NCI-H2029 (cell line): ENCODE results near the gene RAB13.

ENCODE experiments used
- DNase-seq: peaks from one replicate; lab custom pipeline; 2025; lab: John Stamatoyannopoulos, UW

The RAB13 gene

DNA sequence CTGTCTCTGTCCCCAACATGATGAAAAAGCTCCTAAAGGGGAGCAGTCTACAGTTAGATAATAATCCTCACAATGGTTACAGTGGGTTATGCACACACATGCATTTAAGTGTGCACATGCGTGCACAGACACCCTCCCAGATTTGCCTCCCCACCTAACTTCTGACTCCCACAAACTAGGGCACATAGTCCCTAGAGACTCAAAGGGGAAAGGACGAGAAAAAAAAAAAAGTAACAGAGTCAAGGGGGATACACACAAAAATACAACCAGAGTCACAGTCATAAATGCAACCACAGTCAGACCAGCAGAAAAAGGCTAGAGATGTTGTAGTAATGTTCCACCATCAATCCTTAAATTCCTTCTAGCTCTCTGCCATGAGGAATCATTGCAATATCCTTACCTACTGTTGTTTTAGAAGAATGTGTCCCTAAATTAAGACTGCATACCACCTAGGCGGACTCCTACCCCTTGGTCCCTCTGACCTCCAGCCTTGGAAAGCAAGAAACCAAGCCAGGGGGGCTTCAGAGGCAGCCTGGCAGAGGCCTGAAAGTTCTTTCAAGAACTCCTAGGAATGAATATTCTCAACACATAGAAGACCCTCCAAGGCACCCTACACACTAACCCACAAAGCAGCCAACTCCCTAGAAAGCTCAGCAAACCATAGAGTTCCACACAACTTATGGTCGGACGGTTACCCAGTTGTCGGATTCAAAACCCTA, 29.0 kb downstream of the RAB13 start:
- no peak for DNase-seq

DNA sequence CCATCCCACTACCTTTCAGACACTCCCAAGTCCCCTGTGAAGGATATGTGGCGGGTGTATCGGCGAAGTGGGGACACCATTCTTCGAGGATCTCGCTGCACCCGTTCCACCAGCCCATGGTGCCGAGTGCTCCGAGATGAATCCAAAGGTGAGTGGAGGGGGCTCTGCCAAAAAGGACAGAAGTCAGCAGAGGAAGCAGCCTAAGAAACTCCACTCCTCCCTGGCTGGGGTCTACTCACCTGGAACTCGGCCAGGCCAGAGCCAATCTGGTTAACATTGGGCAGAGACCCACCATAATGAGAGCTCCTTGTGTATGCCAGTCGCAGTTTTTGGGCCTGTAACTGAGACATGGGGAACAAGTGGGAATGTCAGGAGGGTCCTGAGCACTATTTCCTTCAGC, 31.3 kb downstream of the RAB13 start:
- DNase-seq = no peak

DNA sequence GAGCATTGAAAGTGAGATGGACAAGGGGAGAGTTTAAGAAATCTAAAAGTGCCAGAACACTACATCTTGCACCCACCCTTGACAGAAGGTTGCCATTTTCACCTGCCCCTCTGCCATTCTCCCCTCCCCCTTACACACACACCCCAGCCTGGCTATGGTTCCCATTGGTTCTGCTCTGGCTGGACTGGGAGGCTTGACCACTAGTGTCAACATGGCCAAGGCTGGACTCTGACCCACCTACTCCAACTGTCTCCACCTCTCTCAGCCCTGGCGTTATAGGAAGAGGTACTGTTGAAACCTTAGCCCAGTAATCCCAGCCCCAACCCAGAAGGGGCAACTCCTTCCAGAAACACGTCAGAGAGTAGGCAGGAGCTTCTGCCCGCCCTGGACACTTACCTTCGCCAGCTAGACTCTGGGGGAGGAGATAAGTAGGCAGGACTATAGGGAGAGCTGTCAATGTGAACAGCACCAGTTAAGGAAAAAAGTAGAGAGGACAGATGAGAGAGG, 32.2 kb downstream of the RAB13 start:
- no peak for DNase-seq

DNA sequence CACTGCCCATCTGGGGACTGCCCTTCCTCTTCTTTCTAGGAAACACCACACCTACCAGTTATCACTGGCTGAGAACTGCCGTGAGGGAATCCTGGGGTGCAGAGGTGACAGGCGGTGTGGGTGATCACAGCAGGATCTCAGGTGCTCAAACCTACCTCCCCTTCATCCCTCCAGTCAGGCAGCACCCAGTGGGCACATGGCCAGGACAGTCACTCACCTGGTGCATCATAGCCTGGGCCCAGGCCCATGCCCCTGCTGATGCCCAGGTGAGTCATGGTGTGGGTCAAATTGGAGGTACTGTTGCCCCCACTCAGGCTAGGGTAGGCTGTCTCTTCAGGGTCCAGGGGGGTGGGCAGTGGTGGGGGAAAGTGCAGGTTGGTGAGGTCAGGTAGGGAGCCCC, 34.3 kb downstream of the RAB13 start:
- DNase-seq = no peak

DNA sequence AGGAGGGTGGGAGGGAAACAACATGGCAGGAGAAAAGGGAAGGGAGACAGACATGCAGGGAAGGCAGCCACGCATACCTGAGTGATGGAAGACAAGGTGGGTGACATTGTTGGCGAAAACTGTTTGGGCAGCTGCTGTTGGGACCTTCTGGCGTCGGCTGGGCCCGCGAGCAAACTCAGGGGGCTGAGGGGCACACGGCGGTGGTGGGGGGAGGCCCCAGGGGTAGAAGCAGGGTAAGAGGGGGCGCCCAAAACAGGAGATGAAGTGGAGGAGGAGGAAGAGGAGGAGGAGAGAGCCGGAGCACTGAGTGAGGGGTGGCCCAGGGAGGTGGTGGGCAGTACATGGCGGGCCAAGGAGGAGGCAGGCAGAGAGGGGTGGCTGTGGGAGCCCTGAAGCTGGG, 35.0 kb downstream of the RAB13 start:
- DNase-seq = no peak

DNA sequence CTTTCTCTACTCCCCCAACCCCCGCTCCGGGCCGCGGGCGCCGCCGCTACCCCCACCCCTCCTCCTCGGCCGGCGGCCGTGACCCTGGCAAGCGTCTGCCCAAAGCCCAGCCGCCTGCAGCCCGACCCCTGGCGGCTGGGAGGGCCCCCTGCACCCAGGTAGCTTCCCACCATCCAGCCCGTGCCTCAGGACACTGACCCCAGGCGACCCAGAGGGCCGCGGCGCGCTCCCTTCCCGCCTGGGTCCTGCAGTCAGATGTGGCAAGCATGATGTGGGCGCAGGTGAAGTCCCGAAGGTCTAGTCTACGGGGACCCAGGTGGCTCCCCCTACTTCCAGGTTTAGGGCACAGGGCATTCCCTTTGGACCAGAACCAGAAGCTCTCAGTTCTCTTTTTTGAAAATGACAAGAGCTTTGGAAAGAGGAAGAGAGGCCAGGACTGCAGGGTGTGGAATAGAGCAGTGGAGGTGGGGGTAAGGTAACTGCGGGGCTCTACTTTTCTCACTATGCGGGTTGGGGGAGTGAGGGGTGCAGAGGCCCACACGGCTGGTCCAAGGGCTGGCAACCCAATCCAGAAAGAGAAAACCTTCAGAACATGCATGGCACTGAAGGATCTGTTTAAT, 39.4 kb downstream of the RAB13 start, which contains the start of gene DENND4B:
DENND4B (minus strand) TSS at position 97 of the 620 bp plus-strand sequence. CDS start 2,344 bp downstream, outside the sequence.
- peak; percentile 60 for DNase-seq

DNA sequence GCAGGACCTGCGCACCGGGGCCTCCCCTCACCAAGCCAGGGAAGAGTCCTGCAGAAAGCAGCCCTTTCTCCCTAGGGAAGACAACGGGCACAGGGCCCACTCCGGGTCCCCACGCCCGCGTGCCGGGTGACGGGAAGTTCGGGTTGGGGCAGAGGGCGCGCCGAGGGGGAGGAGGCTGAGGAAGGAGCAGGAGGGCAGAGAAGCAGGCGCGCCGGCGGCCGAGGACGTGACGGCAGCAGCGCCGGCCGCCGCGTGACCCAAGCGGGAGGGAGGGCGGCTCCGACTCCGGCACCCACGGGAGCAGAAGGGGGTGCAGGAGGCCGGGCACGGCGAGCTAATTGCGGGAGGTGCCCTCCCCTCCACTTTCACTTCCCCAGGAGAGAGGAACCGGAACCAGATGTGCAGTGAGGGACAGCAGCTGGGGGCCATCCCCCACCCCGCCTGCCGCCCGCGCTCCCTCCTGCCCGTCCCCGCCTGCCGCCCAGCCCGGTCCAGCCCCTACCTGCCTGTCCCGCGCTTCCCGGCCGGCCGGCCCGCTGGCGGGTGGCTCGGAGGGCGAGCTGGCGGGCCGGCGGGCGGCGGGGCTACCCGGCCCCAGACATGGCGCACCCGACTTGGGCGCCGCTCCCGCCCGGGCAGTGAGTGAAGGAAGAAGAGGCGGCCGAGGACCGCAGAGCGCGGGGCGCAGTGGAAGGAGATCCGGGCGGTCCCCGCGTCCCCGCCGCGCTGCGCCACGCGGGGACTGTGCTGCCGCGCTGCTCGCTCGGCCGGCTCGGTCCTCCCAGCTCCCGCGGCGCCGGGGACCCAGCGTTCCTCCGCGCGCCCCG, 40.1 kb downstream of the RAB13 start:
- peak; percentile 43 for DNase-seq

DNA sequence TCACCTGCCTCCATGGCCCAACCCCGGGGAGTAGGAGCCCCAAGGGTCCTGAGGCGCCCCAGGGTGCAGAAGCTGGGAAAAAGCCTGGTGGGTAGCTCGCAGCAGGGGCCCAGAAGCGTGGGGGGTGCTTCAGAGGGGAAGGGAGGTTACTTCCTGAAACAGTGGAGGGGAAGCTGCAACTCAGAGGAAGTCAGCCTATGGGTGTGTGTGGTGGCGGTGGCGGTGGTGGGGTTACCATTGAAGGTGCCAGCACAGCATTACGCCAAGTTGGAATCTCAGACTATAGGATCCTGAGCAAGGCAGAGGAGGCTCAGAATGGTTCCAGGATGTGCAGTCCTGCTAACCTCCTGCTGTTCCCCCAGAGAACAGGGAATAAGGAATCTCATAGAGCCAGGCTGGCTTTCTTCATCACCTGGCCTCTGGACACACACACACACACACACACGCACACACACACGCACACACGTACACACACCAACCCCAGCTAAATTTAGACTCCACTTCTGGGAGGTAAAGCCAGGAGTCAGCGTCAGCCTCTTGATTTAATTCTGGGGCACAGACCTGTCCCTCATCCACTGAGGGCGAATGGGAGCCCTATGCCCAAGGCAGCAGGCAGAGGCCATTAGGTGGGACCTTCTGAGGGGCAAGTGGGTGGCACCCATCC, 40.9 kb downstream of the RAB13 start:
- DNase-seq = no peak

DNA sequence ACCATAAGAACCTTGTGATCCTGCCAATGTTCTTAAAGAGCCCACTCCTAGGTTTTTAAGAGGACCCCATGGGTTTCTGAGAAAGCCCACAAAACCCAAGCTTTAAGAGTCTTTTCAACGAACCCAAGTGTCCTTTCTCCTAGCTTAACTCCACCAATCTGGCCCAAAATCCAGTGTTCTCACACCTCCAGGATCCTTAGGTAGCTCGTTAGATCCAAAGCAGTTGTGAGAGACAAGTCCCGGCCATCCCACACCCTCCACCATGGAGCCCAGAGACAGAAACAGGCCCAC, 41.4 kb downstream of the RAB13 start:
- DNase-seq = no peak

DNA sequence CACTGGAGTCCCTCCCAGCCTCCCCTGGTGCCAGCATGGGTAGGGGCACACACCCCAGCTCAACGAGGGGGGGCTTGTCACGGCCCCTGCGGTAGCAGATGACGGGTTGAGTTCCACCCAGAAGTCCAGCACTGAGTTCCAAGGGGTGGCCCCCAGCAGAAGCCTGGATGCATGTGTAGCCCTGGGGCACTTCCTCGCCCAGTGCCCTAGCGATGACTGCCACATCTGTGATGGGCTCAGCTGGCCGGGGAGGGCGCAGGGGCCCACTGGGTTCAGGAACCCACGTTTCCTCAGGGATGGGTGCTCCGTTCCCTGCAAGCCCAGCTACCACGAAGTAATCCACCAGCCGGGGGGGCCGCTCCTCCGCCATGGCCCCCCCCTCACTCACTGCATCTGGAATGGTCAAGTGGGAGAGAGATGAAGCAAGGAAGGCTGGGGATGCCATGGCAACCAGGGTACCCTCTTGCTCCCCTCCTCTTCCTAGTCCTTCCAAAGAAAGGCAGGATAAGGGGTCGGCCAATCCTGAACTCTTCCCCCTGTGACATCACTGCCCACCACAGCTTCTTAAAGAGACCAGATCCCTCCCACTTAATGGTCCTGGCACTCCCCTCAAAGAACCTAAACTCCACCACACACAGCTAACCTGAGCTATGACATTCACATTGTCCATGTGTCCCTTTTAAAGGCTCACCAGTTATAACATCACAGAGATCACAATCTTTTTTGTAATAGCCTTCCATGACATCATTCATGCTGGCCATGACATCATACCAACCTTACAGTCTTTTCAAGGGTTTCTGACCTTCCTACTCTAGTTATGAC, 41.9 kb downstream of the RAB13 start:
- no peak for DNase-seq

DNA sequence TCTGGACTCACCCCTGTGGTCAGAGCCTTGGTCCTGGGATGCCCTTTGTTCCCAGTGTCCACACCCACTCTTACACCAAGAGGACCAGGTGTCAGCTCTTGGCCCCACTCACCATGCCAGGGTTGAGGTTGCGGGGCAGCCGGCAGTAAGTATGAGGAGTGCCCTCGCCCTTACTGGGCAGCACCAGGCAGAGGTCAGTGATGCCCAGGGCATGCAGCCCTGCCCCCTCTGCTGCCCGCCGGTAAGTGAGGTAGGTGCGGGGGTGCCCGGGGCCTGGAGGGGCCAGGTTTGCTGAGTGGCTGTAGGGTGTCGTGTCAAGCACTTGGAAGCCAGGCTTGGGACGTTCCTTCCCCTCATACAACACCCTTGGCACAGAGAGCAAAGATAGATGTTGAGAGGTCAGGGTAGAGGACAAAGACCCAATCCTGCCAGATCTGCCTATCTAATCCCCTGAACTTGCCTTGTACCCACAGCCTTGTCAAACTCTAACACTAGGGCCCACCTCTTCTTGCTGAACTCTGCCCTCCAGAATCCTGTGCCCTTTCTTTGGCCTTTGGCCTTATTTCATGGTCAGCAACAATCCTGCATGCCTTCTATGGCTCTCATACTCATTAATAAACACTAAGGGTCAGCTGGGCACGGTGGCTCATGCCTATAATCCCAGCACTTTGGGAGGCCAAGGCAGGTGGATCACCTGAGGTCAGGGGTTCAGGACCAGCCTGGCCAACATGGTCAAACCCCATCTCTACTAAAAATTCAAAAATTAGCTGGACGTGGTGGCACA, 43.2 kb downstream of the RAB13 start:
- no peak for DNase-seq

DNA sequence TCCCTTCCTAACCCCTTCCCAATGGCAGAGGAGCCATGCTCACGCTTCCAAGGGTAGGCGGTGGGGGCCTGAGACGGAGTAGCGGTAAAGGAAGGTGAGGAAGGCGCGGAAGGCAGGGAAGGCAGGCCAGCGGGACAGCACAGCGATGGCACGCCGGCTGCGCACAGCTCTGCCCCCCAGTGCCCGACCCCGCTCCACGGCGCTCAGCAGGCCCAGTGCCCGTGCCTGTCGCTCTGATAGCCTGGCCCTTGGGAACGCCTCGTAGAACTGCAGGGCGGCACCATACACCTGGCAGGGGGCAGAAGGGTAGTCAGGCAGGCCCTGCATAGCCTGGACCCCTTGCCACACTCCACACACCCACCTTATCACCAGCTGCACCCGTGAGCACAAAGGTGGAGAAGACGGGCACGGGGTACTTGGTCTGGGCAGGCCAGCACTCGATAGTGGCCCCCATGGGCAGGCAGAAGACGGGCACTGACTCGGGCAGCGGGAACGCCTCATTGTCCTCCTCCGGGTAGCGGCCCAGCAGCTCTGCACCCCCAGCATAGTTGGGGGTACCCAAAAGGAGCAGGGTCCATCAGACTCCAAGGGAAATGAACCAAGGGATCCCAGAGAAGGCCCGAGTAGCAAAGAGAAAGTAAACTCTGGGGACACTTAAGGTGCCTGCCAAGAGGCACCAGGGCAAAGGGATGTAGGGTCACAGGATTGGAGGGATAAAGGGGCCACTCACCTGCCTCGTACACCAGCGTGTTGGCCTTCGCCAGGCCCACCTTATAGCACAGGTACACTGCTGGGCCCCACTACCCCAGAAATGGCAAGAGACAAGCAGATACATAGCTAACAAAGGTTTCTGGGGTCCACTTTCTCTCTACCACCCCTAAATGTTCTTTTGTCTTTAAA, 44.1 kb downstream of the RAB13 start:
- no peak for DNase-seq

DNA sequence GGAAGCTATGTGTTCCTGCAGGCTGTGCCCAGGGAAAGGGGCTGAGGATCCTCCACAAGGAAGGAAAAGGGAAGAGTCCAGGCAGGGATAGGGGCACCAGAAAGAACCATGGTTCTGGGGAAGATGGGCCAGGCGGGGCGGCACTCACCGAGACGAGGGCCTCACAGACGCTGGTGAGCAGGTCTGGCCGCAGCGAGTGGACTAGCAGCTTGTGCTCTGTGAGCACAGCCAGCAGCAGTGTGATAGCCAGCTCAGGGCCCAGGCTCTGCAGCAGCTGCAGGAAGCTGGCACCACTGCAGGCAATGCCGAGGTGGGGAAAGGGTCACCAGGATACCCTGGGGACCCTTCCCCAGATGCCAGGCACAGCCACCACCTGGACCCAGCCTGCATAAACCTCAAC, 45.4 kb downstream of the RAB13 start:
- no peak for DNase-seq

DNA sequence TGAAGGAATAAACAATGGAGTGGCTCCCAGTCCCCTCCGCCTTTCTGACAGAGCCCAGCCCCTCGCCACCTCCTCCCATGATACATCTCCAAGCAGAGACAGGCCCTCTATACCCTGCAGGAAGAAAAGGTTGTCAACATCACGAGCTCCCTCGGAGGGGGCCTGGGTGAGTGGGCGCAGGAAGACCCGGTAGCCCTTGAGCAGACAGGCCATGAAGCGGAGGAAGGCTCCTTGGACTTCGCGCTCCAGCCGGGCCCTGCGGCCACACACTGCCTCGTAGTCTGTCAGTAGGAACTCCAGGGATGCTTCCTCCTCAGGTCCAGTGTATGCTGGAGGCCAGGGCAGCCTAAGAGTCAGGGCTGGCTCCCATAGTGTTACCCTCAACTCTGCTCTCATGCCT, 46.7 kb downstream of the RAB13 start:
- DNase-seq = no peak

DNA sequence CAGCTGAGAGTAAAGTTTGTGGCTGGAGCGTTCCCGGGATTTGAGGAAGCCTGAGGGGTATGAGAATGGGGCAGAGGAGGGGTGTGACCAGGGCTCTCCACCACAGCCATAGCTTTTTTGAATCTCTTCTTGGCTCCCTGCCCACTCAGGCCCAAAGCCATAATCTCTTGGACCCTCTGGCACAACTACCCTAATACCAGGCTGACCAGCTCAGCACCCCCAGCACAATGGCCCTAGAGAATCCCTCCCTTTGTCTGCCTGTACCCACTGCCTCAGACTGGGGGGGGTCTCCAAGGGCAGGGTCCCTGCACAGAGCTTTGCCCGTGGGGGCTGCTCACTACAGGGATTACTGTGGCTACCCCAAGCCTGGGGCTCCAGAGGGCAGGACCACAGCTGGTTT, 47.1 kb downstream of the RAB13 start:
- DNase-seq = no peak

DNA sequence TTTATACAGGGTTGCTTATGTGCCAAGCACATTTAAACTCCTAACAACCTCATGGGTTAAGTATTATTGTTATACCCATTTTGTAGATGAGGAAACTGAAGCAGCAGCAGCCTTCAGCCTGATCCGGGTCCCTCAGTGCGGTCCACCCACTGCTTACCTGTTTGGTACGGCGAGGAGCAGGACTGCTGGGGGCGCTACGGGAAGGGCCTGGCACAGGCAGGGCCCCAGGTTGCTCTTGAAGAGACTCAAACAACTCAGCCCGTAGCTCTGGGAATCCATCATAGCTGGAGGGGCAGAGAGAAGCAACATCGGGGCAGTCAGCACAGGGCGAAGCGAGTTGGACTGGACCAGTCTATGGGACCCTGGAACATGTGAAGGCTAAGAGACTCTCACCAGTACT, 48.8 kb downstream of the RAB13 start:
- DNase-seq = no peak

DNA sequence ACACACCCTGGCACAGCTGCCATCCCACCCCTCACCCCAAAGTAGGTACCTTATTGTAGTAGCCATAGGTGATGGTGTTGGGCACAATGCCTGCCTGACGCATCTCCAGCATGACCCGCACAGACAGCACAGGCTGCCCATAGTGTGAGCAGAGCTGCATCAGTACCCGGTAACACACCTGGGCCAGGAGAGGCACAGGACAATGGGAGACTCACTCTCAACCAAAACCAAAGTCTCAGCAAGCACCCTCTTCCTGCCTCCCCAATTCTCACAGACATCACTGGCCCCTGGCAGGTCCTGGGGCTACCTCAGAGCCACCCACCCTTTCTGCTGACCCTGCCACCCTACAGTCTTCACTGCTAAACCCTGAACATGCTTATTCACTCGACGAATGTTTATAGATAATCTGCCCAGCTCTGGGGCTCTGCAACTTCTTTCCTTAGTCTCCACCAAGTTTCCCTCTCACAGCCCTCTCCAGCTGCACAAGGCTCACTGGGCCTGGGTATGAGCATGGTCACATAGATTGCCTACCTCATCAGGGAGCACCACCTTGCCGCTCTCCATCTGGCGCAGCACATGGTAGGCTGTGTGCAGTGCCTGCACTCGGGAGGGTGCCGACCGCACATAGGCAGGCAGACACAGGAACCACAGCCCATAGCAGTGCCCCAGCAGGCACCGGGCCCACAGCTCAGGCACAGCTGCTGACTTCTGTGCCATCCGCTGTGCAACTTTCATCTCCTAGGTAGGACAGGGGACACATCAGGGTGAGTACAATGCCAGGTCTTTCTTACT, 49.9 kb downstream of the RAB13 start:
- DNase-seq = no peak

DNA sequence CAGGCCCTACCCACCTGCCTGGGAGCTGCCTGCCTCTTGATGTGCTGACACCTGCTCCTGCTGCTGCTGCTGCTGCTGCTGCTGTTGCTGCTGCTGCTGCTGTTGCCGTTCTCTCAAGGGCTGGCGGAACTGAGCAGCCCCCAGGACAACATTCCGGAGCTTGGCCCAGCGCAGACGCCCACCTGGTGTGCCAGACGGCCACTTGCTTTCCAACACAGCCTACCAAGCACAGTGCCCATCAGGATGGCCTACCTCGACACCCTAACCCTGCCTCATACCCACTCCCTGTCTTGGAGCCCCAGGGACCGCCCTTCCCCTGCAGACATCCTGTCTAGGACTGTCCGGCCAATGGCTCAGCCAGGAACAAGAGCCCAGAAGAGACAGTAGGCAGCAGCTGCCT, 51.4 kb downstream of the RAB13 start:
- no peak for DNase-seq

DNA sequence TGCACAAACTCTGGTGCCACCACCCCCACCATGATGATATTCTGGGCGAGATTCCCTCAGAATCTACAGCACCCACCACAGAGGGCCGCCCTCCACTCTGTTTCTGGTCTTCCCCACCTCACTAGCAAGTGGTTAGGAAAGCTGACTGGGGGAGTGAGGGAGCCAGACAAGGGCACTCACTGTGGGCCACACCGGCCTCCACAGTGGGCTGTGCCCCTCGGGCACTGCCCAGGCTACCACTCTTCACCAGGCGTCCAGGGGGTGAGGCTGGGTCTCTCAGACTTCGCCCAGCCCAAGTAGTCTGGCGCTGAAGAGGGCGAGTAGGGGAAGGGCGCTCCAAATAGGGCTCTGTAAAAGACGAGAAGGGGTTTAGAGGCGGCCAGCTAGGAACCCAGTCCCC, 52.2 kb downstream of the RAB13 start:
- DNase-seq = no peak
